SK-N-SH treated with all-trans-retinoic acid at 6 μM for 48 hours (cell line): ENCODE data around the gene MRGPRX4.

Source experiments
- OSR1 ChIP-seq: fragments of 250-450 bp; sonication (Bioruptor Pico); IDR thresholded peaks from 2 replicates; pipeline ENCODE4 v1.8.0; 2022; ENCODE audit warnings: moderate library complexity, mild to moderate bottlenecking, inconsistent platforms
- PATZ1 ChIP-seq: fragments of 250-450 bp; sonication (Bioruptor Pico); IDR thresholded peaks from 2 replicates; pipeline ENCODE4 v1.8.0; 2020; ENCODE audit warnings: mild to moderate bottlenecking, moderate library complexity, borderline replicate concordance
- SNAI2 ChIP-seq: fragments of 250-450 bp; sonication (Bioruptor Pico); IDR thresholded peaks from 2 replicates; pipeline ENCODE4 v1.5.0; 2020; ENCODE audit warnings: mild to moderate bottlenecking, moderate library complexity
- TOX ChIP-seq: fragments of 250-450 bp; sonication (Bioruptor Pico); IDR thresholded peaks from 2 replicates; pipeline ENCODE4 v1.8.0; 2021; ENCODE audit warnings: mild to moderate bottlenecking, moderate library complexity, borderline replicate concordance
- ZFP3 ChIP-seq: fragments of 250-450 bp; sonication (Bioruptor Pico); IDR thresholded peaks from 2 replicates; pipeline ENCODE4 v1.5.0; 2020; ENCODE audit warnings: mild to moderate bottlenecking, moderate library complexity
- ZFP30 ChIP-seq: fragments of 450-650 bp; formaldehyde crosslinking; IDR thresholded peaks from 2 replicates; pipeline ENCODE4 v1.5.0; 2022; ENCODE audit warnings: mild to moderate bottlenecking, moderate library complexity
- ZNF70 ChIP-seq: fragments of 450-650 bp; formaldehyde crosslinking; IDR thresholded peaks from 2 replicates; pipeline ENCODE4 v1.5.0; 2020; ENCODE audit warnings: mild to moderate bottlenecking, moderate library complexity
- ZNF8 ChIP-seq: fragments of 450-650 bp; formaldehyde crosslinking; IDR thresholded peaks from 2 replicates; pipeline ENCODE4 v1.5.0; 2020; ENCODE audit warnings: mild to moderate bottlenecking, moderate library complexity

GRCh38 chr11:18204220-18204619 lies 31.6 kb downstream of the MRGPRX4 start:
- no peak for TF ChIP-seq ZNF8 (CRISPR knock-in tag)
- no peak for TF ChIP-seq ZFP30 (CRISPR knock-in tag)
- no peak for TF ChIP-seq ZNF70 (CRISPR knock-in tag)
- TF ChIP-seq TOX (CRISPR knock-in tag), result no peak
- TF ChIP-seq PATZ1 (CRISPR knock-in tag), result no peak
- no peak for TF ChIP-seq OSR1 (CRISPR knock-in tag)
- TF ChIP-seq ZFP3 (CRISPR knock-in tag), result no peak
- no peak for TF ChIP-seq SNAI2
